Activated CD4-positive, alpha-beta T cell treated with anti-CD3 and anti-CD28 coated beads, Interleukin-2, amount 50 U/mL, for 4 hours (primary cell): ENCODE results near the gene PTEN.
"Not testable (repeated sequence)": the region's sequence is repeated elsewhere in the genome, so short reads cannot be mapped to it uniquely, and the experiment has no call there.

ENCODE experiments used
- DNase-seq, 2 experiments: peaks; one replicate each; pipeline ENCODE4 v3.0.0-alpha.2; 2020

PTEN gene

DNA sequence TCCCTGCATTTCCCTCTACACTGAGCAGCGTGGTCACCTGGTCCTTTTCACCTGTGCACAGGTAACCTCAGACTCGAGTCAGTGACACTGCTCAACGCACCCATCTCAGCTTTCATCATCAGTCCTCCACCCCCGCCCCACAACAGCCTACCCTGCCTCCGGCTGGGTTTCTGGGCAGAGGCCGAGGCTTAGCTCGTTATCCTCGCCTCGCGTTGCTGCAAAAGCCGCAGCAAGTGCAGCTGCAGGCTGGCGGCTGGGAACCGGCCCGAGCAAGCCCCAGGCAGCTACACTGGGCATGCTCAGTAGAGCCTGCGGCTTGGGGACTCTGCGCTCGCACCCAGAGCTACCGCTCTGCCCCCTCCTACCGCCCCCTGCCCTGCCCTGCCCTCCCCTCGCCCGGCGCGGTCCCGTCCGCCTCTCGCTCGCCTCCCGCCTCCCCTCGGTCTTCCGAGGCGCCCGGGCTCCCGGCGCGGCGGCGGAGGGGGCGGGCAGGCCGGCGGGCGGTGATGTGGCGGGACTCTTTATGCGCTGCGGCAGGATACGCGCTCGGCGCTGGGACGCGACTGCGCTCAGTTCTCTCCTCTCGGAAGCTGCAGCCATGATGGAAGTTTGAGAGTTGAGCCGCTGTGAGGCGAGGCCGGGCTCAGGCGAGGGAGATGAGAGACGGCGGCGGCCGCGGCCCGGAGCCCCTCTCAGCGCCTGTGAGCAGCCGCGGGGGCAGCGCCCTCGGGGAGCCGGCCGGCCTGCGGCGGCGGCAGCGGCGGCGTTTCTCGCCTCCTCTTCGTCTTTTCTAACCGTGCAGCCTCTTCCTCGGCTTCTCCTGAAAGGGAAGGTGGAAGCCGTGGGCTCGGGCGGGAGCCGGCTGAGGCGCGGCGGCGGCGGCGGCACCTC is at the start of gene PTEN, which contains the start of gene KLLN:
PTEN (plus strand) TSS at position 573 of the 891 bp plus-strand sequence. CDS start 845 bp downstream, outside the sequence.
KLLN (minus strand) TSS at position 481 of the 891 bp plus-strand sequence. CDS start 1,046 bp downstream, outside the sequence.
- DNase-seq = peak; percentile 74

GRCh38 chr10:87816163-87816897 is 47.1 kb upstream of the PTEN start:
- DNase-seq = no peak

GRCh38 chr10:87816898-87817608 is 46.4 kb upstream of the PTEN start:
- no peak for DNase-seq

DNA sequence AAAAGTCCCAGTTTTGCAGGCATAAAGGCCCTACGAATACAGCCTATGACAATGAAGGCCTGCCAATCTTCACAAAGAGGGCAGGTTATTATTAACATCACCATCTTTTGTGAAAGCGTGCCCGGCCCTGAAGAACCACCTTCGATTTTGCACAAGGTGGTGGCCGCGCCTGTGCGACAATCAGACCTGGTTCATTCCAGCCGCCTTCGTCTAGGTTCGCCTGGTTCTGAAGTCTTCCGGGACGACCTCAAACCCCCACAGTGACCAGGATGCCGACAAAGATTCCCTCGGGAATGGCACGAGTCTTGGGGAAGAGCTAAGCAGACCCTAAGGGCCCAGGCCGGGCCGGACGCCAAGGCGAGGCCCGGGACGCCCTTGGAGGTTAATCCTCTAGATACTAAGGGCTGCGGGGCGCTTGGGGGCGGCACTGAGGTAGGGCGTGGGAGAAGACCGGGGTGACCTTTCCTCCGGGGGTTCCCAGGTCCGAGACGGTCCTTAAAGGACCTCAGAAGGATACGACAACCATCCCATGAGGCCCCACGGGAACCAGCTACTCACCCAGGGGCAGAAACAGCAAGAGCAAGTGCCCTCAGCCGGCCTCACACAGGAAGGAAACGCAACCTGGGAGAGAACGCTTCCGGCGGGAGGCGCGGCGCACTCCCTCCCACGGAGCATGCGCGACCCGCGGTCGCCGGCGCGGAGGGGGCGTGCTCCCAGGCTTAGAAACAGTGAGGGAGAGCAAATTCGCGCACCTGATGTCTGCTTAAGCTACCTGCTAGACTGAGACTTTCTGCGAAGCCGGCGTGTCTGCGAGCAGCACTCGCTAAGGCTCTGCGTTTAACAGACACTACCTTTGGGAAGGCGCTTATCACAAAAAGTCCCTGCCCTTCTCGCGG is 45.6 kb upstream of the PTEN start, which contains the start of gene ATAD1:
ATAD1 (minus strand) TSS at position 618 of the 896 bp plus-strand sequence. CDS start 3,627 bp downstream, outside the sequence.
- peak; percentile 78 to 83 for DNase-seq

- peak; percentile 69 for DNase-seq
These were observed 44.7 kb upstream of the PTEN start for GRCh38 chr10:87818505-87819288.

- no peak for DNase-seq
These were observed 44.2 kb upstream of the PTEN start for GRCh38 chr10:87819289-87819585.

DNA sequence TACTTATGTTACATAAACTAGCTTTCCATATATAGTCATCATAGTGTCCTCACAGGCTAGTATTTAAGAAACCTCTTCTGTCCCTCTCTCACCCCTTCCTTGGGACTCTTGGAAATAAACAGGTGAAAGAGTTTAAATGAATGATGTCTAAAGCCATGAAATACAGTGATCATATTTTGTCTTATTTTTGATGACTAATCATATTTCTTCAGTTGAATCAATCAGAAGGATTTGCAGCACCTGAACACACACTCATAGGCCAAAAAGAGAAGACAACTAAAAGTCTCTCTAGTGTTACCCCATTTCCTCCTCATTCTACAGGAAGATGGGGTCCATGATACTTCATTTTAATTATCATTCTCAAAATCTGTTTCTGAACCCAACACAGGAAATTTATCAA is 36.8 kb upstream of the PTEN start:
- DNase-seq = no peak

DNA sequence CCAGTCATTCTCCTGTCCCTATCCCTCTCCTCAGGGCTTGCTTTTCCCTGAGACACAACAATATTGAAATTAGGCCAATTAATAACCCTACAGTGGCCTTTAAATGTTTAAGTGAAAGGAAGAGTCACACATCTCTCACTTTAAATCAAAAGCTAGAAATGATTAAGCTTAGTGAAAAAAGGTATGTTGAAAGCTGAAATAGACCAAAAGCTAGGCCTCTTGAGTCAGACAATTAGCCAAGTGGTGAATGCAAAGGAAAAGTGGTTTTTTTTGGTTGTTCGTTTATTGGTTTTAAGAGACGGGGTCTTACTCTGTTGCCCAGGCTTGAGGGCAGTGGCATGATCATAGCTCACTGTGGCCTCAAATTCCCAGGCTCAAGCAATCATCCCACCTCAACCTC is 35.7 kb upstream of the PTEN start:
- no peak for DNase-seq

DNA sequence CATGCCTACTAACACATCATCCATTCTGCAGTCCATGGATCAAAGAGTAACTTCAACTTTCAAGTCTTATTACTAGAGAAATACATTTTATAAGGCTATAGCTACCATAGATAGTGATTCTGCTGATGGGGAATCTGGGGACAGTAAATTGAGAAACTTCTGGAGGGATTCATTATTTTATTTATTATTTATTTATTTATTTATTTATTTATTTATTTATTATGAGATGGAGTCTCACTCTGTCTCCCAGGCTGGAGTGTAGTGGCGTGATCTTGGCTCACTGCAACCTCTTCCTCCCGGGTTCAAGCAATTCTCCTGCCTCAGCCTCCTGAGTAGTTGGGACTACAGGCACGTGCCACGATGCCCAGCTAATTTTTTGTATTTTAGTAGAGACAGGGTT is 34.4 kb upstream of the PTEN start:
- DNase-seq = not testable (repeated sequence)

- DNase-seq = no peak
These were observed 33.3 kb upstream of the PTEN start for GRCh38 chr10:87829986-87830729.

- no peak for DNase-seq
These were observed 27.3 kb upstream of the PTEN start for GRCh38 chr10:87836098-87836497.

DNA sequence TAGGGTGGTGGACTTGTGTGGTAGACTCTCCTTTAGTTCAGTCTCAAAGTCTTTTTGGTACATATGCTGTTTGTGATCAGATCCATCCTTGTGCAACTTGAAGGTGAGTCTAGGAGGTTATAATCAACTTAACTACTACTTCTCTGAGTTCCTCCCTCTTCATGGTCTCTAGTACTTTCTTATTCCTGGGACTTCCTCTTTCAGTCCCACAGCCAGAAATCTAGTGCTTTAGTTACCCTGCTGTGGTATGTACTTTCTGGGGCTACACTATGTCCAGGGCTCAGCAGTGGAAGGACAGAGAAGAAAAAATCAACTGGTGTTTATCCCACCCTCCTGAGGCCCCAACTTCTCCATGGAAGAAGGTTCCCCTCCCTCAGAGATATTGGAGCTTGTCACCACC is 26.0 kb upstream of the PTEN start:
- DNase-seq = no peak

- DNase-seq = no peak
These were observed 24.8 kb upstream of the PTEN start for GRCh38 chr10:87838650-87839049.

DNA sequence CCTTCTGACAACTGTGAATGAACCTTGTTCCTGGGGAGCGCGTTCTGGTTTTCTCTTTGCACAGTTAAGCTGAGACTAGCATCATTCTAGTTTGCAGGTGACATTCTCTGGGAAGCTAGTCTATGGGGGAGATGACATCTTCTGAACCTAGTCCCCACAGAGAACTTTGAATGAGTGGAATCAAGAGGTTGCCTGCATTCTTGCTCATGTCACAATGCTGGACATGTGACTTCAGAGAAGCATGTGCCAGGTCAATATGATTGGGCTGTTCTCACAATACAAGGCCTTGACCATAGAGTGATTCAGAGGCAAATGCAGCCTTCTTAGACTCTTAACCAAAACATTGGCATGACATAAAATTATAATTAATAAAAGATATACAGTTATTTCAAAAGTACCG is 22.2 kb upstream of the PTEN start:
- no peak for DNase-seq

- DNase-seq = no peak
These were observed 21.2 kb upstream of the PTEN start for GRCh38 chr10:87842220-87842641.

DNA sequence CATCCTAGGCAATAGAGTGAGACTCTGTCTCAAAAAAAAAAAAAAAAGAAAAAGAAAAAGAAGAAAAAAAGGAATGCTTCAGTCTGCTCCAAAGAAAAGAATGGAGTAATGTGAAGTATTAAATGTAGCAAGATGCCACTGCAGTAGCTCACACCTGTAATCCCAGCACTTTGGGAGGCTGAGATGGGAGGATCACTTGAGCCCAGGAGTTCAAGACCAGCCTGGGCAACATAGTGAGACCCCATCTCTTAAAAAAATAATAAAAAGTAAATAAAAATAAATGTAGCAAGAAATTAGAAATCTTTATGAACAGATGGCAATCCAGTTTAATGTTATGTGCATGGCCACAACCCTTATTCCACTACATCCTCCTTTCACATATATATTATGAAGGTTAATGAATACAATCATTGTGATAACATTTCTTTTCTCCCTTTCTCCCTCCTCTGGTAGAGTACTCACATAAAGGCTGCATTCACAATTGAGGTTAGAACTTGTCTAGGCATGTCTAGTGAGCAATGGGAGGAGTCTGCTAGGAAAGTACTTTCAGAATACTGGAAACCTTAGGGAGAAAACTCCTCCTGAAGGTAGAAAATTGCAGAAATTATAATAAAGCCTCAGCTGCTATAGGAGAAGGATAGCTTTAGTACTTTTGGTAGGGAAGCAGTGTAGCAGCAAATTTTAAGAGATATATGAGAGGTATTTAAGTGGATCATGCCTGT is 20.5 kb upstream of the PTEN start:
- DNase-seq = no peak

GRCh38 chr10:87843714-87844113 is 19.7 kb upstream of the PTEN start:
- DNase-seq = no peak

DNA sequence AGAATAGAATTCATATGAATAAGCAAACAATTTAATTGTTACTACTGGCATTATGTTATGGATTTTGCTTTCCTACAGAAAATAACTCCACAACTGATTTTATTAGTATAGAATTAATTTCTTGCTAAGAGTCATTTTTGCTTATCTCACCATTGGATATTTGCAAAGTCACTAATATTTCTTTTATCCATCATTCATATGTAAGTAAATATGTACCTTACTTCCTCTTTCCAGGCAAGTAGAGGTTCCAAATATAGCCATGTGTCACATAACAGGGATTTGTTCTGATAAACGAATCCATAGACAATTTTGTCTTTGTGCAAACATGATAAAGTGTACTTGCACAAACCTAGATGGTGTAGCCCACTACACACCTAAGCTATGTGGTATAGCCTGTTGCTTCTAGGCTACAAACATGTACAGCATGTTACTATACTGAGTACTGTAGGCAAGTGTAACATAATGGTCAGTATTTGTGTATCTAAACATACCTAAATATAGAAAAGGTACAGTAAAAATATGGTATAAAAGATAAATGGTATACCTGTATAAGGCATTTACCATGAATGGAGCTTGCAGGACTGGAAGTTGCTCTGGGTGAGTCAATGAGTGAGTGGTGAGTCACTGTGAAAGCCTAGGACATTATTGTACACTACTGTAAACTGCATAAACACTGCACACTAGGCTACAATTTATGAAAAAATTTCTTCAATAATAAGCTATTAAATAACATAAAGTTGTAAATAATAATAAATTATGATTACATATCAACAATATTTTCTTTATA is 18.4 kb upstream of the PTEN start:
- DNase-seq = no peak

GRCh38 chr10:87845624-87845998 is 17.8 kb upstream of the PTEN start:
- no peak for DNase-seq
